ENCODE results near the gene CHORDC1.

CHORDC1 gene

DNA sequence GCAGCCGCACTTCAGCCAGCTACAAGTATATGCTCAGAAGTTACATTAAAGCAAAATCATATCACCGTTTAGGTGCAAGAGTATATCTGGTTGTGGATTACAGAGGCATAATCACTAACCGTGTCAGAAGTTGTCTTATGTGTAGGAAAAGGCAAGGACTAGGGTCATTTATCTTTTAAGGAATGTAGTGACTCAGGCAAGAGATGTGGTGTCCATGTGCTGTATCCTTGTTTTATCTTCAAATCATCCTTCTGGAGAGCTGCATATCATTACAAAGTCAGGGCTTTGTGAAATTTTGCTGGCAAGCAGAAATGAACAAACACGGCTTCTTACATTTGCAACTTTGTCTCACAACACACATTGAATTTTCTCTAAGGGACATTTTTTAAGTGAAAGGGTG is 12.7 kb upstream of the CHORDC1 start:
- H3K4me3 ChIP-seq (ENCODE audit: control insufficient read depth, low read depth, low read length) = no peak overlapping the region
- TF ChIP-seq, protein P1, sequence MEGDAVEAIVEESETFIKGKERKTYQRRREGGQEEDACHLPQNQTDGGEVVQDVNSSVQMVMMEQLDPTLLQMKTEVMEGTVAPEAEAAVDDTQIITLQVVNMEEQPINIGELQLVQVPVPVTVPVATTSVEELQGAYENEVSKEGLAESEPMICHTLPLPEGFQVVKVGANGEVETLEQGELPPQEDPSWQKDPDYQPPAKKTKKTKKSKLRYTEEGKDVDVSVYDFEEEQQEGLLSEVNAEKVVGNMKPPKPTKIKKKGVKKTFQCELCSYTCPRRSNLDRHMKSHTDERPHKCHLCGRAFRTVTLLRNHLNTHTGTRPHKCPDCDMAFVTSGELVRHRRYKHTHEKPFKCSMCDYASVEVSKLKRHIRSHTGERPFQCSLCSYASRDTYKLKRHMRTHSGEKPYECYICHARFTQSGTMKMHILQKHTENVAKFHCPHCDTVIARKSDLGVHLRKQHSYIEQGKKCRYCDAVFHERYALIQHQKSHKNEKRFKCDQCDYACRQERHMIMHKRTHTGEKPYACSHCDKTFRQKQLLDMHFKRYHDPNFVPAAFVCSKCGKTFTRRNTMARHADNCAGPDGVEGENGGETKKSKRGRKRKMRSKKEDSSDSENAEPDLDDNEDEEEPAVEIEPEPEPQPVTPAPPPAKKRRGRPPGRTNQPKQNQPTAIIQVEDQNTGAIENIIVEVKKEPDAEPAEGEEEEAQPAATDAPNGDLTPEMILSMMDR (IDR thresholded peaks at IDR 0.05; ENCODE audit: control insufficient read depth, insufficient read depth, low read depth, low read length, missing control alignments) = no peak
- no peak for DNase-seq (ENCODE audit: low read depth)

DNA sequence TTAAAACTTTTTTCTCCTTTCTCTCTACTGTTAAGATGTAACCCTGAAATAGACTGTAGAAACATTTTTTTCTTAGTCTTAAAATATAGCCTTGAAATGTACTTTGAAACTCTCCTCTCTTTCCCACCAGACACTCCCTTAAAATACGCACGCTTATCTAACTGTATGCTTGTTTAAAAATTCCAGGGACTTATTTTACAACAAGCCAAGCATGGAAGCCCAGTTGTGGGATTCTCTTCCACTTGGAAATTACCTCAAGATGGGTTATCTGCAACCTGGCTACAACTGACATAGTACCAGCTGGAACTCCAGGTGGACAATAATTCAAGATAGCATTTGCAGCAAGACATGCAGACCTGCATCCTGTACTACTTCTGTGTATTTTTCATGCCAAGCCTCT is 12.1 kb upstream of the CHORDC1 start:
- DNase-seq (ENCODE audit: low read depth) = no peak
- TF ChIP-seq, protein P1 (IDR thresholded peaks at IDR 0.05; ENCODE audit: control insufficient read depth, insufficient read depth, low read depth, low read length, missing control alignments) = no peak
- no peak overlapping the region for H3K4me3 ChIP-seq (ENCODE audit: control insufficient read depth, low read depth, low read length)

DNA sequence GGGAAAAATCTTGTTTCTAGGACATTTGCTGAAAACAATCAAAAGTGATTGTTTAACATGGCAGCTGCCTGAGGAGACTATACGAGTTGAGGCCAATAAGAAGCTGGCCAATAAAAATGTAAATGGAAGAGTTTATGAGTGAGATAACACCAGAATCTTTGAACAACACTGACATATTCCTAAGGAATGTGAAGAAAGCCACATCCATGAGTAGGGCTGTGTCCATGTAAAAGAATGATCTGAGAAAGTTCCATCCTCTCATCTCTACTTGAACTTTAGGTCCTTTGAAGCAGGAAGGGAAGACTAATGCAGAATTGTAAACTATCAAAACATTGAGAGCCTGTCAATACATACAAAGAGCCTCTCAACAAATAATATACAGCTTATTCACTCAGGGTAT is 6.9 kb upstream of the CHORDC1 start:
- DNase-seq (ENCODE audit: low read depth) = no peak
- TF ChIP-seq, protein P1 (IDR thresholded peaks at IDR 0.05; ENCODE audit: control insufficient read depth, insufficient read depth, low read depth, low read length, missing control alignments) = no peak
- no peak overlapping the region for H3K4me3 ChIP-seq (ENCODE audit: control insufficient read depth, low read depth, low read length)

DNA sequence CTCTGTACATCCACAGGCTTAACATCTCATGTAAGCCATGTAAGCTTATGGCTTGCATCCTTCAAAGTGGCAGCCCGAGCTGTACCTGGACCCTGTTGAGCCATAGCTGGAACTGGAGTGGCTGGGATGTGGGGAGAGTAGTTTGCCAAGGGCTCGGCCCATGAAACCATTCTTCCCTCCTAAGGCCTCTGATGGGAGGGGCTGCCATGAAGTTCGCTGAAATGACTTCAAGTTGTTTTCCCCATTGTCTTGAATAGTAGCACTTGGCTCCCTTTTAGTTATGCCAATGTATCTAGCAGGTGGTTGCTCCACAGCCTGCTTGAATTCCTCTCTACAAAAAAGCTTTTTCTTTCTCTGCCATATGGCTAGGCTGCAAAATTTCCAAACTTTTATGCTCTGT is 5.2 kb upstream of the CHORDC1 start:
- H3K4me3 ChIP-seq (ENCODE audit: control insufficient read depth, low read depth, low read length) = no peak overlapping the region
- TF ChIP-seq, protein P1 (IDR thresholded peaks at IDR 0.05; ENCODE audit: control insufficient read depth, insufficient read depth, low read depth, low read length, missing control alignments) = no peak
- no peak for DNase-seq (ENCODE audit: low read depth)

DNA sequence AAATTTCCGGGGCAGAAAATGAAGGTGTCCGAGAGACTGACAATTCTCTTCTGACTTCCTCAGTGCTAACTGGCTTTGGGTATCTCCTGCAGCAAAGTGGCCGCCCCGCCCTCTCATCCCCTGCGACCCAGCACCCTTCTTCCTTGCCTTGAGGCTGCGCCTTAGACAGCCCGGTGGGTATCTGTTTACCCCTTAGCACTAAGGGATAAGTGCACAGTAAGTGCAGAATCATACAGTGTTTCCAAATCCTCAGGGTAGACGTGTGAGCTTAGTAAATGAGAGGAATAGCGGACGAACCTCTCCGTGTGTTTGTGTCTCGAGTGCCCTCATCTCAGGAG is 368 bp upstream of the CHORDC1 start:
- no peak for DNase-seq (ENCODE audit: low read depth)
- H3K4me3 ChIP-seq (ENCODE audit: control insufficient read depth, low read depth, low read length) = peak overlapping the region; percentile 75
- TF ChIP-seq, protein P1 (IDR thresholded peaks at IDR 0.05; ENCODE audit: control insufficient read depth, insufficient read depth, low read depth, low read length, missing control alignments) = no peak

DNA sequence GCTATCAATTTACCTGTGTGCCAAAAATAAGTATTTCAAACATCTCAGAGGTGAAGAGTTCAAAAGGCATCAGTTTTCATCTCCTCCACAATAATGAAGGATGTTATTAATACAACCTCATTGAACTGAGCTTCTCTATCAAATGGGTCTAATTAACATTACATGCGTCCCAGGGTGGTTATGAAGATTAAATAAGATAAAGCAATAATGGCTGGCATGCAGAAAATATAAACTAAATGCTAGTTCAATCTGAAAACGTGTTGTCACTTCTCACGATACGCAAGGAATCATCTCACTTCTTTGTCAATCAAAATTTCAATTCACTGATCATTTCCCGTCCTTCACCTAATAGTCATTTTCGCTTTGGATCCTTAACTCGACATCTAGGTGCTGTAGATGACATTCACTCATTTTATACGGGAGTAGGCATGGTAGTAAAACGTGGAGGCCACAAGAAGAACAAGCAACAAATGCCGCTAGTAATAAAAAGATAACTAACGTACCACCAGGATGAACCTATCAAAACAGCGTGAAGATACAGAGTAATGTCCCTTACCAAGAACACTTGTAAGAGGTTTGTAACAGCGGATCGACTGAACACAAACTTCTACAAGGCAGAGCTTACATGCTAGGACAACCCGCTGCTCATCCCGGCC is 918 bp downstream of the CHORDC1 start:
- H3K4me3 ChIP-seq (ENCODE audit: control insufficient read depth, low read depth, low read length) = peak overlapping the region; percentile 75
- no peak for DNase-seq (ENCODE audit: low read depth)
- TF ChIP-seq, protein P1 (IDR thresholded peaks at IDR 0.05; ENCODE audit: control insufficient read depth, insufficient read depth, low read depth, low read length, missing control alignments) = no peak

DNA sequence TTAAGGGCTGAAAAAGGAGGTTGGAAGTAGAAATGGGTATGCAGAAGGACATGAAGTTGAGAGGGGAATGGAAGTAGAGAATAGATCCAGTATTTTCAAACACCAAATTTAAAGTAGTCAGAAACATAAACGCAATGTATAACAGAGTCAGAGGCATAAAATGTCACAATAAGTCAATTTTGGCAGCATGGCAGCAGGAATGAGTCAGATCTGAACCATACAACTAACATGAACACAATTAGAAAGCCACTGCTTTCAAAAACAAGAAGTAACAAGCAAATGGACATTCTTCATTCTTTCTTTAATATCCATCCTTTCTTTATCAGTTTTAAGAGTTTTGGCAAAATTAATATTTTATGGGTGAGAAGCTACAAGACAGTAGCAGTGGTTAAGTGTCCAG is 2.5 kb downstream of the CHORDC1 start:
- TF ChIP-seq, protein P1 (IDR thresholded peaks at IDR 0.05; ENCODE audit: control insufficient read depth, insufficient read depth, low read depth, low read length, missing control alignments) = no peak
- peak; percentile 20 for DNase-seq (ENCODE audit: low read depth)
- no peak overlapping the region for H3K4me3 ChIP-seq (ENCODE audit: control insufficient read depth, low read depth, low read length)
